Colonic mucosa (tissue), 4 donors: Measurements from ENCODE around the gene TMEM258. TPM values are rescaled to one million over a fixed set of nuclear protein-coding genes. Genes with fewer than 3 reads are reported as not detected.

Experiments used
- DNase-seq: peaks from one replicate; pipeline ENCODE4 v3.0.0-alpha.2; 2020
- H3K27ac ChIP-seq: fragments of 200-600 bp; one replicate; pipeline ENCODE4 v1.8.0; 2021
- H3K27me3 ChIP-seq: fragments of 200-600 bp; one replicate; pipeline ENCODE4 v1.8.0; 2021
- H3K36me3 ChIP-seq: fragments of 200-600 bp; one replicate; pipeline ENCODE4 v1.8.0; 2021
- H3K4me1 ChIP-seq: fragments of 200-600 bp; one replicate; pipeline ENCODE4 v1.8.0; 2021; ENCODE audit warnings: mild to moderate bottlenecking
- H3K4me3 ChIP-seq: fragments of 200-600 bp; one replicate; pipeline ENCODE4 v1.8.0; 2021
- H3K9ac ChIP-seq, 2 donors: one replicate each; pipeline ENCODE4 v1.7.0; 2013; ENCODE audit warnings: control low read depth in 2 of 2, low read depth in 2 of 2, low read length in 2 of 2
- H3K9me3 ChIP-seq: fragments of 200-600 bp; one replicate; pipeline ENCODE4 v1.8.0; 2021
- intact Hi-C: fragments of 100-400 bp; cut with DNase I; formaldehyde crosslinking; loops from one replicate; pipeline ENCODE4 v1.14.1; 2022
- total RNA-seq, 2 donors: library from RNA; stranded (reverse); fragmentation: NEBNext Ultra II Directional in 1 of 2; extraction: Animal tissue kit (Norgen Biotek cat#: 25700) in 1 of 2; gene quantifications; one replicate each; pipeline ENCODE4 v1.2.1, GENCODE V29; 2021
- TF ChIP-seq, protein P1 (sequence below): fragments of 200-600 bp; IDR thresholded peaks from one replicate; pipeline ENCODE4 v1.8.0; 2022; ENCODE audit warnings: antibody characterized with exemption, mild to moderate bottlenecking
- donor health status: healthy.
- donor health status: DM: no; HTN: no; CAD: no.
- donor health status: DM: no; HTN: no; CAD: no.

The TMEM258 gene
- total RNA-seq, 2 donors from 2014 or later, result 119 to 149 TPM

GRCh38 chr11:61771985-61772455 is 20.4 kb downstream of the TMEM258 start:
- H3K9ac ChIP-seq, result no peak overlapping the region
- DNase-seq, result no peak
- intact Hi-C loops, result no loop called here
- H3K36me3 ChIP-seq, result no peaks in the 10 kb centered on the region
- H3K4me1 ChIP-seq, result no peaks in the 10 kb centered on the region
- TF ChIP-seq, protein P1, sequence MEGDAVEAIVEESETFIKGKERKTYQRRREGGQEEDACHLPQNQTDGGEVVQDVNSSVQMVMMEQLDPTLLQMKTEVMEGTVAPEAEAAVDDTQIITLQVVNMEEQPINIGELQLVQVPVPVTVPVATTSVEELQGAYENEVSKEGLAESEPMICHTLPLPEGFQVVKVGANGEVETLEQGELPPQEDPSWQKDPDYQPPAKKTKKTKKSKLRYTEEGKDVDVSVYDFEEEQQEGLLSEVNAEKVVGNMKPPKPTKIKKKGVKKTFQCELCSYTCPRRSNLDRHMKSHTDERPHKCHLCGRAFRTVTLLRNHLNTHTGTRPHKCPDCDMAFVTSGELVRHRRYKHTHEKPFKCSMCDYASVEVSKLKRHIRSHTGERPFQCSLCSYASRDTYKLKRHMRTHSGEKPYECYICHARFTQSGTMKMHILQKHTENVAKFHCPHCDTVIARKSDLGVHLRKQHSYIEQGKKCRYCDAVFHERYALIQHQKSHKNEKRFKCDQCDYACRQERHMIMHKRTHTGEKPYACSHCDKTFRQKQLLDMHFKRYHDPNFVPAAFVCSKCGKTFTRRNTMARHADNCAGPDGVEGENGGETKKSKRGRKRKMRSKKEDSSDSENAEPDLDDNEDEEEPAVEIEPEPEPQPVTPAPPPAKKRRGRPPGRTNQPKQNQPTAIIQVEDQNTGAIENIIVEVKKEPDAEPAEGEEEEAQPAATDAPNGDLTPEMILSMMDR, result no peak
- H3K9me3 ChIP-seq, result no peaks in the 10 kb centered on the region
- H3K4me3 ChIP-seq, result no peak overlapping the region
- no peak overlapping the region for H3K27ac ChIP-seq
- H3K27me3 ChIP-seq, result no peaks in the 10 kb centered on the region

DNA sequence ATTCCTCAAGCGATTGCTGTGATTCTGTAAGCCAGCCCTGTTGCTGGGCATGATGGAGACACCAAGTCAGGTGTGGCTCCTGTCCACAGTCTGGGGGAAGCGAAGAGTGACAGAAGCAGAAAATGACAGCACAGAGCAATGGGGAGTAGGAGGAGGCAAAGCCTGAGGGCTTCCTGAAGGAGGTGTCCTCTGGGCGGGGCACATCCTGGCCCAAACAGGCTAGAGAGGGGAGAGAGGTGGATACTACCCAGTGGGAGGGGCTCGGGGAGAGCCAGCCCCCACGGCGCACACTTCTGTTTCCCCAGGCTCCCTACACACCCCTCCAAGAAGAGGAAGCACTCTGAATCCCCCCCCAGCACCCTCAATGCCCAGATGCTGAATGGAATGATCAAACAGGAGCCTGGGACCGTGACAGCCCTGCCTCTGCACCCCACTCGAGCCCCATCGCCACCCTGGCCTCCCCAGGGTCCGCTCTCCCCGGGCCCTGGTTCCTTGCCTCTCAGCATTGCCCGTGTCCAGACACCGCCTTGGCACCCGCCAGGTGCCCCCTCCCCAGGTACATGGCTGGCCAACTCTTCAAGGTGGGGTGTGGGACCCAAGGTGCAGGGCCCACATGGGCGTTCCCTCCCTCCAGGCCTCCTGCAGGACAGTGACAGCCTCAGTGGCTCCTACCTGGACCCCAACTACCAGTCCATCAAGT is 21.1 kb downstream of the TMEM258 start:
- intact Hi-C loops, result no loop called here
- no peaks in the 10 kb centered on the region for H3K9me3 ChIP-seq

GRCh38 chr11:61769946-61770683 is 22.3 kb downstream of the TMEM258 start:
- no peak overlapping the region for H3K27ac ChIP-seq
- no peaks in the 10 kb centered on the region for H3K27me3 ChIP-seq
- DNase-seq, result no peak
- intact Hi-C loops, result no loop called here
- H3K9ac ChIP-seq, result no peak overlapping the region
- no peak overlapping the region for H3K4me3 ChIP-seq
- H3K9me3 ChIP-seq, result no peaks in the 10 kb centered on the region
- TF ChIP-seq, protein P1, result no peak
- H3K4me1 ChIP-seq, result no peaks in the 10 kb centered on the region
- H3K36me3 ChIP-seq, result no peaks in the 10 kb centered on the region

More for the DNA sequence above, 21.1 kb downstream of the TMEM258 start:
- no peak for DNase-seq
- TF ChIP-seq, protein P1, result no peak
- no peak overlapping the region for H3K27ac ChIP-seq
- H3K36me3 ChIP-seq, result no peaks in the 10 kb centered on the region
- H3K4me1 ChIP-seq, result no peaks in the 10 kb centered on the region
- no peaks in the 10 kb centered on the region for H3K27me3 ChIP-seq
- no peak overlapping the region for H3K4me3 ChIP-seq
- H3K9ac ChIP-seq, result no peak overlapping the region

DNA sequence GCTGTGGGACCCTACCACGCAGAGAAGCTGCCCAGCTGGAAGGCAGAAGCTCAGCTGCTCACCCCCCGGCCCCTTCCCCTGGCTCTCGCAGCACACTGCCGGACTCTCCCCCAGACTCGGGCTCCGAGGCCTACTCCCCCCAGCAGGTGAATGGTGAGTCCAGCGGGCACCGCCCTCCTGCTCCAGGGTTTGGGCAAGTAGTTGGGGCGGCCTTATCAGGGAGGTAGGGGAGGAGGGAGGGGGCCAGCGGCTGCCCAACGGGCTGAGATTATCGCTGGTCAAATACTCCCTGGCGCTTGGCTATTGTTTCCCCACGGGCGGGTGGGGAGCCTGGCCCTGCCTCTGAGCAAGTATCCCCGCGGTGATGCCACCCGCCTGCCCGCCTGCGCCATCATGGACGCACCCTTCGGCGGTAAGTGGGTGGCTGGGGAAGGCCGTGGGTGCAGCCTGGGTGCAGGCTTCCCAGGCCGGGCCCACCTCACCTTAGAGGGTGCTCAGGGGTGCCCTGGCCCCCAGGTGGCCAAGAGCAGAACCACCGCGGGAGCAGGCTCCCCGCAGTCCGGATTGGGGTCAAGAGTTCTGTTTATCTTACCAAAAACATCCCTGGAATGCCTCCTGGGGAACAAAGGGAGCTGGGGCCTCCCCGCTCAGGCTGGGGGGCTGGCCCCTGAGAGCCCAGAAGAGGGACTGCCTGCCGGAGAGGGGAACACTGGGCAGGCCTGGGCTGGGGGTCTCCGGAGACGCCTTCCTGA is 23.1 kb downstream of the TMEM258 start:
- no peaks in the 10 kb centered on the region for H3K4me1 ChIP-seq

More for the DNA sequence above, 23.1 kb downstream of the TMEM258 start:
- intact Hi-C loops, result no loop called here
- TF ChIP-seq, protein P1, result no peak
- Histone ChIP-seq H3K9me3 (no peaks in the 10 kb centered on the region), H3K27me3 (no peaks in the 10 kb centered on the region), H3K36me3 (no peaks in the 10 kb centered on the region), H3K9ac (no peak overlapping the region), H3K4me3 (no peak overlapping the region), H3K27ac (no peak overlapping the region)
- DNase-seq, result no peak
